OCI-LY1 (cell line): ENCODE data around the gene SPACA7.
"Not testable (repeated sequence)": the region's sequence is repeated elsewhere in the genome, so short reads cannot be mapped to it uniquely, and the experiment has no call there.

Experiments used
- H2AFZ ChIP-seq: fragments of 200-600 bp; sonication (generic), shearing (Covaris generic); 2 replicates; pipeline ENCODE4 v1.6.0; 2014; ENCODE audit warnings: antibody characterized with exemption, mild to moderate bottlenecking, low read length
- H3F3A ChIP-seq: fragments of 200-600 bp; sonication (generic), shearing (Covaris generic); 2 replicates; pipeline ENCODE4 v1.6.0; 2014; ENCODE audit warnings: mild to moderate bottlenecking, antibody characterized with exemption, low read length, moderate library complexity; ENCODE audit not compliant: insufficient read depth
- H3K27ac ChIP-seq: fragments of 200-600 bp; sonication (generic); 2 replicates; pipeline ENCODE4 v1.5.1; 2014; ENCODE audit warnings: low read length, mixed run types, mild to moderate bottlenecking, low read depth; ENCODE audit not compliant: poor library complexity, severe bottlenecking
- H3K27me3 ChIP-seq: fragments of 200-600 bp; sonication (generic); 2 replicates; pipeline ENCODE4 v1.6.0; 2014; ENCODE audit warnings: antibody characterized with exemption, mild to moderate bottlenecking, low read length, moderate library complexity; ENCODE audit not compliant: insufficient read depth
- H3K36me3 ChIP-seq: fragments of 200-600 bp; sonication (generic); 2 replicates; pipeline ENCODE4 v1.6.1; 2014; ENCODE audit warnings: mild to moderate bottlenecking, antibody characterized with exemption, low read length, moderate library complexity, mixed read lengths; ENCODE audit not compliant: insufficient read depth
- H3K4me1 ChIP-seq: fragments of 200-600 bp; sonication (generic); 2 replicates; pipeline ENCODE4 v1.5.1; 2014; ENCODE audit warnings: mild to moderate bottlenecking, low read length, moderate library complexity; ENCODE audit not compliant: insufficient read depth, severe bottlenecking
- H3K4me2 ChIP-seq: fragments of 200-600 bp; sonication (generic), shearing (Covaris generic); 2 replicates; pipeline ENCODE4 v1.6.1; 2014; ENCODE audit warnings: low read length
- H3K4me3 ChIP-seq: fragments of 200-600 bp; sonication (generic); 2 replicates; pipeline ENCODE4 v1.5.1; 2014; ENCODE audit warnings: low read length, low read depth, mild to moderate bottlenecking, mixed read lengths; ENCODE audit not compliant: poor library complexity, severe bottlenecking
- H3K79me2 ChIP-seq: fragments of 200-600 bp; shearing (Covaris generic); 2 replicates; pipeline ENCODE4 v1.6.1; 2016; ENCODE audit warnings: mixed run types, low read length, mixed read lengths; ENCODE audit not compliant: insufficient read depth
- H3K9ac ChIP-seq: fragments of 200-600 bp; sonication (generic), shearing (Covaris generic); 2 replicates; pipeline ENCODE4 v1.6.1; 2014; ENCODE audit warnings: mild to moderate bottlenecking, low read length, mixed read lengths
- H3K9me2 ChIP-seq: fragments of 200-600 bp; sonication (generic), shearing (Covaris generic); 2 replicates; pipeline ENCODE4 v1.6.1; 2014; ENCODE audit warnings: low read depth, mild to moderate bottlenecking, low read length, mixed read lengths
- H3K9me3 ChIP-seq: fragments of 200-600 bp; shearing (Covaris generic); 2 replicates; pipeline ENCODE4 v1.6.1; 2014; ENCODE audit warnings: low read length, mixed read lengths
- H4K20me1 ChIP-seq: fragments of 200-600 bp; sonication (generic), shearing (Covaris generic); 2 replicates; pipeline ENCODE4 v1.6.0; 2016; ENCODE audit warnings: mild to moderate bottlenecking, low read length; ENCODE audit not compliant: insufficient read depth
- EZH2 ChIP-seq: fragments of 200-600 bp; sonication (generic), shearing (Covaris generic); IDR thresholded peaks from 2 replicates; pipeline ENCODE4 v1.8.0; 2017; ENCODE audit warnings: borderline replicate concordance, mixed run types, mild to moderate bottlenecking, antibody characterized with exemption, low read length, moderate library complexity, mixed read lengths
- TF ChIP-seq, protein P1 (sequence below): fragments of 200-600 bp; sonication (generic), shearing (Covaris generic); IDR thresholded peaks from 2 replicates; pipeline ENCODE4 v1.5.1; 2017; ENCODE audit warnings: mild to moderate bottlenecking, antibody characterized with exemption, low read length, moderate library complexity, mixed read lengths

SPACA7 gene

GRCh38 chr13:112392719-112393118 lies 16.6 kb downstream of the SPACA7 start:
- H3F3A ChIP-seq = no peaks in the 10 kb centered on the region
- no peaks in the 10 kb centered on the region; the same call in 1 of the 2 replicates for H3K27me3 ChIP-seq
- H3K4me3 ChIP-seq = no peak overlapping the region
- no peak overlapping the region for H3K9ac ChIP-seq
- H3K9me2 ChIP-seq = no peaks in the 10 kb centered on the region
- no peaks in the 10 kb centered on the region for H3K4me1 ChIP-seq
- H3K4me2 ChIP-seq = no peak overlapping the region
- H3K27ac ChIP-seq = no peak overlapping the region
- no peaks in the 10 kb centered on the region for H3K9me3 ChIP-seq
- H3K79me2 ChIP-seq = no peaks in the 10 kb centered on the region
- no peak overlapping the region for H2AFZ ChIP-seq
- no peaks in the 10 kb centered on the region for H3K36me3 ChIP-seq
- H4K20me1 ChIP-seq = no peaks in the 10 kb centered on the region
- TF ChIP-seq, protein P1, sequence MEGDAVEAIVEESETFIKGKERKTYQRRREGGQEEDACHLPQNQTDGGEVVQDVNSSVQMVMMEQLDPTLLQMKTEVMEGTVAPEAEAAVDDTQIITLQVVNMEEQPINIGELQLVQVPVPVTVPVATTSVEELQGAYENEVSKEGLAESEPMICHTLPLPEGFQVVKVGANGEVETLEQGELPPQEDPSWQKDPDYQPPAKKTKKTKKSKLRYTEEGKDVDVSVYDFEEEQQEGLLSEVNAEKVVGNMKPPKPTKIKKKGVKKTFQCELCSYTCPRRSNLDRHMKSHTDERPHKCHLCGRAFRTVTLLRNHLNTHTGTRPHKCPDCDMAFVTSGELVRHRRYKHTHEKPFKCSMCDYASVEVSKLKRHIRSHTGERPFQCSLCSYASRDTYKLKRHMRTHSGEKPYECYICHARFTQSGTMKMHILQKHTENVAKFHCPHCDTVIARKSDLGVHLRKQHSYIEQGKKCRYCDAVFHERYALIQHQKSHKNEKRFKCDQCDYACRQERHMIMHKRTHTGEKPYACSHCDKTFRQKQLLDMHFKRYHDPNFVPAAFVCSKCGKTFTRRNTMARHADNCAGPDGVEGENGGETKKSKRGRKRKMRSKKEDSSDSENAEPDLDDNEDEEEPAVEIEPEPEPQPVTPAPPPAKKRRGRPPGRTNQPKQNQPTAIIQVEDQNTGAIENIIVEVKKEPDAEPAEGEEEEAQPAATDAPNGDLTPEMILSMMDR = peak; percentile 43; the same call in 1 of the 2 replicates
- no peak for TF ChIP-seq EZH2

- H3K27ac ChIP-seq, H3K79me2 ChIP-seq, H3K4me2 ChIP-seq, H4K20me1 ChIP-seq, H3K9me2 ChIP-seq, H3F3A ChIP-seq, H2AFZ ChIP-seq, H3K36me3 ChIP-seq, H3K4me3 ChIP-seq, H3K9me3 ChIP-seq, H3K27me3 ChIP-seq, H3K9ac ChIP-seq, H3K4me1 ChIP-seq: not testable (repeated sequence)
Observed at GRCh38 chr13:112395022-112395421, 18.9 kb downstream of the SPACA7 start.

DNA sequence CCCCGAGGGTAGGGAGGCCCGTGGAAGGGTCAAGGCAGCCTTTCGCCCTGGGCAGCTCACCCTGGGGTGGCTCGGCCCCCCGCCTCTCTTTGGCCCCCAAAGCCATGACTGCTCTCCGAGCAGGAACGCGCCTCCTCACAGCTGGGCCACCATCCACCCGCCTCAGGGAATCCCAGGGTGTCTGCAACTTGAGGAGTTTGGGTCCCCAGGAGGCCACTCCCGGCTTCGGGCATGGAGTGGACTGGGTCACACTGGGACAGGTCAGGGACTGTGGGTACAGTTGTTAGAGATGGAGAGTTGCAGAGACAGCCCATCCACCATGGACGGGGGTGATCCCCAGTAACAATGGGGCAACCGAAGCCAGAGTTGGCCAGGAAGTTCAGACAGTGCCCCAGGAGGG lies 19.8 kb downstream of the SPACA7 start:
- H2AFZ ChIP-seq, H3K27ac ChIP-seq, H4K20me1 ChIP-seq, H3F3A ChIP-seq, H3K27me3 ChIP-seq, H3K9ac ChIP-seq, H3K4me2 ChIP-seq, H3K79me2 ChIP-seq, H3K9me2 ChIP-seq, H3K4me1 ChIP-seq, H3K9me3 ChIP-seq, H3K4me3 ChIP-seq, H3K36me3 ChIP-seq: not testable (repeated sequence)

DNA sequence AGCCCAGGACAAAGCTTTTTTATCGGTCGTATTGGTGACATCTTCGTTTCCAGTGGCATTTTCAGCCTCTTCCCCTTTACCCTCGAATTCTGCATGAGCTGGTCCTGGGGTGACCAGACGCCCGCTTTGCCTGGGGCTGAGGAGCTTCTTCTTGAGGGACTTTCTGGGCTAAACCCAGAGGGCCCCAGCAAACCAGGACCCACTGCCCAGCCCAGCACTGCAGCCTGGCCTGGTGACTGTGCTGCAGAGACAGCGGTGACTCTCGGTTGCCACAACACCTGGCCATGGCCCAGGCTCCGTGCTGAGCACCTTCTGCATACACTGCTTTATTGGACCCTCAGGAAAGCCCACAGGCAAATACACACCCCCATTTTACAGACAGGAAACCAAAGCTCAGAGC lies 21.0 kb downstream of the SPACA7 start:
- Histone ChIP-seq H3K36me3 (no peaks in the 10 kb centered on the region), H3K27ac (no peak overlapping the region), H3K4me2 (no peak overlapping the region), H3K27me3 (no peaks in the 10 kb centered on the region; the same call in 1 of the 2 replicates), H3K4me1 (no peaks in the 10 kb centered on the region), H3K4me3 (no peak overlapping the region), H3F3A (no peaks in the 10 kb centered on the region), H4K20me1 (no peaks in the 10 kb centered on the region), H3K9me2 (no peaks in the 10 kb centered on the region), H2AFZ (no peak overlapping the region), H3K9me3 (no peaks in the 10 kb centered on the region), H3K79me2 (no peaks in the 10 kb centered on the region), H3K9ac (no peak overlapping the region)
- TF ChIP-seq EZH2 = no peak
- TF ChIP-seq, protein P1 = no peak

DNA sequence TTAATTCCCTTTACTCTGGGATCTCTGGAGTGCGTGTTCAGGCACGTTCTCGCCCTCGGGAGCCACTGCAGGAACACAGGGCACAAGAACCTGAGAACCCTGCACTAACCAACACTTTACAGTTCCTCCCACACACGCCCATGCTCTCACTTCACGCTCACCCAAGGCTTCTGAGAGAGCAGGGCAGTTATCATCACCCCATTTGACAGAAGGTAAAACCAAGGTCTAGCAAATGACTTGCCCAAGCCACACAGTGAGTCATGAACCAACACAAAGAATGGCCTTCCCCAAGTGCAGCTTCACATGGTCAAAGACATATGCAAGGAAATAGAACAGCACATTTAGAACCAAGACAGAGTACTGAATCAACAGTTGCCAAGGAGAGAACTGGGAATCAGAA lies 22.2 kb downstream of the SPACA7 start:
- not testable (repeated sequence) for H3F3A ChIP-seq, H3K36me3 ChIP-seq, H2AFZ ChIP-seq, H3K27ac ChIP-seq, H3K4me1 ChIP-seq, H4K20me1 ChIP-seq, H3K9me3 ChIP-seq, H3K9ac ChIP-seq, H3K4me3 ChIP-seq, H3K27me3 ChIP-seq, H3K9me2 ChIP-seq, H3K4me2 ChIP-seq, H3K79me2 ChIP-seq

DNA sequence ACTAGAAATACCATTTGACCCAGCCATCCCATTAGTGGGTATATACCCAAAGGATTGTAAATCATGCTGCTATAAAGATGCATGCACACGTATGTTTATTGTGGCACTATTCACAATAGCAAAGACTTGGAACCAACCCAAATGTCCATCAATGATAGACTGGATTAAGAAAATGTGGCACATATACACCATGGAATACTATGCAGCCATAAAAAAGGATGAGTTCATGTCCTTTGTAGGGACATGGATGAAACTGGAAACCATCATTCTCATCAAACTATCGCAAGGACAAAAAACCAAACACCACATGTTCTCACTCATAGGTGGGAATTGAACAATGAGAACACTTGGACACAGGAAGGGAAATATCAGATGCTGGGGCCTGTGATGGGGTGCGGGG lies 33.7 kb downstream of the SPACA7 start:
- H3K27ac ChIP-seq, H3K79me2 ChIP-seq, H3K4me2 ChIP-seq, H3K9me3 ChIP-seq, H2AFZ ChIP-seq, H3K9ac ChIP-seq, H3K27me3 ChIP-seq, H4K20me1 ChIP-seq, H3K4me3 ChIP-seq, H3K9me2 ChIP-seq, H3K36me3 ChIP-seq, H3K4me1 ChIP-seq, H3F3A ChIP-seq: not testable (repeated sequence)
